GM08714 (cell line): ENCODE data around the gene BEST1.

Experiments
- H3K4me3 ChIP-seq: fragments of 200-500 bp; sonication (Bioruptor generic); 2 replicates; pipeline ENCODE4 v1.5.1; 2014; ENCODE audit warnings: mild to moderate bottlenecking, low read length, inconsistent platforms
- ZNF274 ChIP-seq: IDR thresholded peaks from 2 replicates; pipeline ENCODE4 v1.6.1; 2012; ENCODE audit warnings: mild to moderate bottlenecking, low read depth, low read length

Gene BEST1

DNA sequence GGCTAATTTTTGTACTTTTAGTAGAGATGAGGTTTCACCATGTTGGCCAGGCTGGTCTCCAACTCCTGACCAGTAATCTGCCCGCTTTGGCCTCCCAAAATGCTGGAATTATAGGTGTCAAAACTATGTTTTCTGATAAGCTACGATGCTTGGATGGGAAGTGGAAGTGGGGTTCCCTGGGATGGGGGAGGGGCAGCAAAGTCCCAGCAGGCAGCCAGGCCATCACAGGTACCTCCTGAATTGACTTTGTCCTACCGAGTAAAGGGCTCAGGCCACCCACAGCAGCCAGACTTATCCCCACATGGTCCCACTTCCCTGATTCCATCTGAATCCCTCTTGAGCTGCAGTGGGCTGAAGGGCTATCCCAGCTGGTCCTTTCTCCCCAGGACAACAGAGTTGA is 10.4 kb downstream of the BEST1 start:
- H3K4me3 ChIP-seq: no peak overlapping the region
- TF ChIP-seq ZNF274: no peak

DNA sequence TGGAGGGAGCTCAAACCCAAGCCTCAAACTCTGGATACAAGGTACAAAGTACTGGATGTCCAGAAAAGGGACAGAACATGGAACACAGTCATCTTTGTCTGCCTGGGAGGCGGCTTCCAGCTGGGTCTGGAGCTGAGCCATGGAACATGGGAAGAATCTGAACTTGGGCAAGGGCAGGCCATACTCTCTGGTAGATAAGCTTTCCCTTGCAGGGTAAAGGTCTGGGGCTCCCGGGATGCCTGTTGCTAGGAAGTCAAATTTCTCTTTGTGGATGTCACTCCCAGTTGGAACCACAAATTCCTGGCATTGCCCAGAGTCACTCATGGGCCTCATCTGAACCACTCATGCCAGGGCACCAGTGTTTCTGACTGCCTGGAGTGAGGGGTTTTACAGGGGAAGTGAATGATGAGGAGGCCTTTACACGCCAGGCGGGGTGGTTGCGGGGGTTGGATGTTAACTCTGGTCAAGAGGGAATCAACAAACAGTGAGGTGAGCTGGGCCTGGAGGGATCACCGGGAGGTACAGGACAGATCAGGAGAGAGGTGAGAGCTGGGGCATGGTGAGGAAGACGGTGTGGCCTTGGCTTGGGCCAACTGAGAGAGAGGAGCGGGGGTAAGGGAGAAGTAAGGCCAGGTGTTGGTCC is 11.5 kb downstream of the BEST1 start:
- no peak for TF ChIP-seq ZNF274
- no peak overlapping the region for H3K4me3 ChIP-seq

DNA sequence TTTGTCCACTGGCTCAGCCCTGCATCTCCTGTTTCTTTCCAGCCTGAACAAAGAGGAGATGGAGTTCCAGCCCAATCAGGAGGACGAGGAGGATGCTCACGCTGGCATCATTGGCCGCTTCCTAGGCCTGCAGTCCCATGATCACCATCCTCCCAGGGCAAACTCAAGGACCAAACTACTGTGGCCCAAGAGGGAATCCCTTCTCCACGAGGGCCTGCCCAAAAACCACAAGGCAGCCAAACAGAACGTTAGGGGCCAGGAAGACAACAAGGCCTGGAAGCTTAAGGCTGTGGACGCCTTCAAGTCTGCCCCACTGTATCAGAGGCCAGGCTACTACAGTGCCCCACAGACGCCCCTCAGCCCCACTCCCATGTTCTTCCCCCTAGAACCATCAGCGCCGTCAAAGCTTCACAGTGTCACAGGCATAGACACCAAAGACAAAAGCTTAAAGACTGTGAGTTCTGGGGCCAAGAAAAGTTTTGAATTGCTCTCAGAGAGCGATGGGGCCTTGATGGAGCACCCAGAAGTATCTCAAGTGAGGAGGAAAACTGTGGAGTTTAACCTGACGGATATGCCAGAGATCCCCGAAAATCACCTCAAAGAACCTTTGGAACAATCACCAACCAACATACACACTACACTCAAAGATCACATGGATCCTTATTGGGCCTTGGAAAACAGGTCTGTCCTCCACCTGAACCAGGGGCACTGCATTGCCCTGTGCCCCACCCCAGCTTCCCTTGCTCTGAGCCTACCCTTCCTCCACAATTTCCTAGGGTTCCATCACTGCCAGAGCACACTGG is 12.3 kb downstream of the BEST1 start:
- no peak overlapping the region for H3K4me3 ChIP-seq
- TF ChIP-seq ZNF274: no peak

DNA sequence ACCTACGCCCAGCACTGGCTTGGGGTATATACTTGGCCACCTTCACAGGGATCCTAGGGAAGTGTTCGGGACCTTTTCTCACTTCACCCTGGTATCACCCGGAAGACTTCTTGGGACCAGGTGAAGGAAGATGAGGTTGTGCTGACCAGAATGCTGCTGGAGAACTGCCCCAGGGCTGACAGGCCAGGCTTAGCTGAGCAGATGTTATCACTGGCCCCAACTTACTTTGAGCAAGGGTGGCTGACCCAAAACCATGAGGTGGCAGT is 12.8 kb downstream of the BEST1 start:
- H3K4me3 ChIP-seq: no peak overlapping the region
- no peak for TF ChIP-seq ZNF274

DNA sequence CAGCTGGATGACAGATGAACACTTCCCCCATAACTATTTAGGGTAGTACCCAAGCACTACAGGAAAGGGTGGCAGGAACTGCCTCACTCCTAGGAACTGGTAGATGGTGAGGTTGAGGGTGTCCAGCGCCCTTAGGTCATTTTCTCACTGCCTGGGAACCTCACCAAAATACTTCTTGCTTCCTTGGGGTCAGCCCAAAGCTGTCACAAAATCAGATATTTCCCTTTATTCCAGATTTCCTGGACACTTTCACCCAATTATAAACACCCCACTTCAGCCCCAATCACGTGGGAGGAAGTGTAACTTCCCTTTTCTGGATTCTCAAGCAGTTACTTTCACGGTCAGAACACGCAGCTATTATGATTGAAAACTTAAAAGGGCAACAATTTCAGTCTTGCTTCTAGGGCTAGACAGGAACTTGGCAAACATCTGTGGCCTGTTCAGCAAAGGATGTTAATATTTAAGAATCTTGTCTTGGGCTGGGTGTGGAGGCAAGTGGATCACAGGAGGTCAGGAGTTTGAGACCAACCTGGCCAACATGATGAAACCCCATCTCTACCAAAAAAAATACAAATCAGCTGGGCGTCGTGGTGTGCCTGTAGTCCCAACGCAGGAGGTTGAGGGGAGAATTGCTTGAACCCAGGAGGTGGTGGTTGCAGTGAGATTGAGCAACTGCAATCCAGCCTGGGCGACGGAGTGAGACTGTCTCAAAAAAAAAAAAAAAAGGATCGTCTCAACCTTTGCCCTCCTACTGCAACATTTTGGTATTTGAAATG is 13.3 kb downstream of the BEST1 start:
- H3K4me3 ChIP-seq: peak overlapping the region; percentile 13; the same call in 1 of the 2 replicates
- no peak for TF ChIP-seq ZNF274

DNA sequence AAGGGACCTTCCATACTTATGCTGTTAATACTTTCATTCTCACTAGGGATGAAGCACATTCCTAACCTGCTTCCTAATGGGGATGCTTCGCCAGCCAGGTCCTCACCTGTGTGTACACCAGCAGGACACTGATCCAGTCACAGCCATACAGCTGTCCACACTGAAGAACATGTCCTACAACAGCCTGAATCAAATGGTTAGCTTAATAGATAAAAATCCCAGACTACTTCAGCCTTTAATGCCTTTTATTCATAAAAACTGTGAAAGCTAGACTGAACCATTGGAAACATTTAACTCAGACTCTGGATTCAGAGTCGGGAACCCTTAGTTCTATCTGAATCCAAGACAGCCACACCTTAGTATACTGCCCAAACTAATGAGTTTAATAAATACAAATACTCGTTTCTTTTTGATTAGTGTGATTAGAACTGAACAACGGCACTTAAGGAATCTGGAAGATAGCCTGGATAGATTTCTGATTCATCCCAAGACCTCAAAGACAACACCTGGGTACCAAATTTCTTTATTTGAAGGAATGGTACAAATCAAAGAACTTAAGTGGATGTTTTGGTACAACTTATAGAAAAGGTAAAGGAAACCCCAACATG is 14.0 kb downstream of the BEST1 start:
- H3K4me3 ChIP-seq: peak overlapping the region; percentile 13; the same call in 1 of the 2 replicates
- no peak for TF ChIP-seq ZNF274

DNA sequence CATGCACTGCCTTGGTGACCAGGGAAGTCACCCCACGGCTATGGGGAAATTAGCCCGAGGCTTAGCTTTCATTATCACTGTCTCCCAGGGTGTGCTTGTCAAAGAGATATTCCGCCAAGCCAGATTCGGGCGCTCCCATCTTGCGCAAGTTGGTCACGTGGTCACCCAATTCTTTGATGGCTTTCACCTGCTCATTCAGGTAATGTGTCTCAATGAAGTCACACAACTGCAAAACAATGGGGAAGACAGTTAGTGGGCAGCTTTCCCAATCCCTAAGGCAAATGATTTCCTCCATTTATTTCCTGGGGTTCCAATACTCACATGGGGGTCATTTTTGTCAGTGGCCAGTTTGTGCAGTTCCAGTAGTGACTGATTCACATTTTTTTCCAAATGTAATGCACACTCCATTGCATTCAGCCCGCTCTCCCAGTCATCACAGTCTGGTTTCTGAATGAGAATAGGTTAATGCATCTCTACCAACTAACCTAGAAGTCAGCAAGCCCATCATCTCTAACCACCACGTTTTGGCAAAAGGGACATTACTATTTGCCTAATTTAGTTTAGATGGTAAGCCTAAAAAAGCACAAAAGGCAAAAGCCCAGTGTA is 14.6 kb downstream of the BEST1 start:
- H3K4me3 ChIP-seq: peak overlapping the region; percentile 86

DNA sequence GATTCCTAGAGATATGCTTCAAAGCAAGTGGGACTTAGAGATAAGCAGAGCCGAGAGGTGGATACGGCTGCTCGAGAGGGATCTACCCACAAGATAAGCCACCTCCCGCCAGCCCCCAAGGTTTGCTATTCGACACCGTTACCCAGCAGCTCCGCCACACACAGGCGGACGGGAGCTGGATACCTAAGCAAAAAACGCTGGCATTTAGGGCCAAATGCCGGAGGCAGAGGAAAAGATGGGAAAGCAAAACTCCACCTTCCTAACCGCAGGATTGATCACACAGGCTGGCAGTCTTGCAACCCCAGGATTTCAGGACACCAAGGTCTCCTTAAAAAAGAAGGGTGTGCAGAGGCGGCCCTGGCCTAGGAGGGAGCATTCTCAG is 16.6 kb downstream of the BEST1 start:
- no peak for TF ChIP-seq ZNF274
- H3K4me3 ChIP-seq: peak overlapping the region; percentile 86

DNA sequence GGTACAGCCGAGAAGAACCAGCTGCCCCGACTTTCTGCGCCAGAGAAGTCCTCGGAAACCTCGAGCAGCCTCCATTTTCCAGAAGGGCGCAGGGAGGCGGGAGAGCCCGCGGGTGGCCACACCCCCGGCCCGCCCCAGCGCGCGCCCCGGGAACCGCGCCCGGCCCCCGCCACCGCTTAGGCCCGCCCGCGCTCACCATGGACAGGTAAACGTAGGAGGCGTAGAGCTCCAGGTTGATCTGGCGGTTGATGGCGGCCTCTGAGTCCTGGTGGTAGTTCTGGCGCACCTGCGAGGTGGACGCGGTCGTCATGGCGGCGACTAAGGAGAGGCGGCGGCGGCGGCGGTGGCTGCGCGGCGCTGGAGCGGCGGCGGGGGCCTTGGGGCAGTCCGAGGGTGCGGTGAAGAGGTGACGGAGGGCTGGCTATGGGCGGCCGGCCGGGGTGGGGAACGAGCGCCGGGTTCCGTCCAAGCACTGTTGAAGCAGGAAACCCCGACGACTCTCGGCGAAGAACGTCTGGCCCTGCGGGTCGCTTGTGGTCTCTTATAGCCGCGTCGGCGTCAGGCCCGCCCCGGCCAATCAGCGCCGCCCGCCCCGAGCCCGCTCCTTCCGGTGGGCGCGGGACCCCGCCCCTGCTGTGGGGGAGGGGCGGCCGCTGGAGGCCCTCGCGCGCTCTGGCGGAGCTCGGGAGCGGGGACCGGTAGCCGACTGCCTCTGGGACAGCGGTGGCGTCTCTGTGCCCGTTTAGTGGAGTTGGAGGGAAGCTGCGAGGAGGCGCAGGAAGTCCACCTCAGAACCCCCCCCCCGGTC is 17.2 kb downstream of the BEST1 start, which contains the start of gene FTH1:
Gene FTH1, minus strand, starts transcription at position 519 of the 808 bp plus-strand sequence. Its CDS starts 209 bp downstream, at position 310.
- H3K4me3 ChIP-seq: peak within 1 kb of the TSS; percentile 86
- no peak for TF ChIP-seq ZNF274

DNA sequence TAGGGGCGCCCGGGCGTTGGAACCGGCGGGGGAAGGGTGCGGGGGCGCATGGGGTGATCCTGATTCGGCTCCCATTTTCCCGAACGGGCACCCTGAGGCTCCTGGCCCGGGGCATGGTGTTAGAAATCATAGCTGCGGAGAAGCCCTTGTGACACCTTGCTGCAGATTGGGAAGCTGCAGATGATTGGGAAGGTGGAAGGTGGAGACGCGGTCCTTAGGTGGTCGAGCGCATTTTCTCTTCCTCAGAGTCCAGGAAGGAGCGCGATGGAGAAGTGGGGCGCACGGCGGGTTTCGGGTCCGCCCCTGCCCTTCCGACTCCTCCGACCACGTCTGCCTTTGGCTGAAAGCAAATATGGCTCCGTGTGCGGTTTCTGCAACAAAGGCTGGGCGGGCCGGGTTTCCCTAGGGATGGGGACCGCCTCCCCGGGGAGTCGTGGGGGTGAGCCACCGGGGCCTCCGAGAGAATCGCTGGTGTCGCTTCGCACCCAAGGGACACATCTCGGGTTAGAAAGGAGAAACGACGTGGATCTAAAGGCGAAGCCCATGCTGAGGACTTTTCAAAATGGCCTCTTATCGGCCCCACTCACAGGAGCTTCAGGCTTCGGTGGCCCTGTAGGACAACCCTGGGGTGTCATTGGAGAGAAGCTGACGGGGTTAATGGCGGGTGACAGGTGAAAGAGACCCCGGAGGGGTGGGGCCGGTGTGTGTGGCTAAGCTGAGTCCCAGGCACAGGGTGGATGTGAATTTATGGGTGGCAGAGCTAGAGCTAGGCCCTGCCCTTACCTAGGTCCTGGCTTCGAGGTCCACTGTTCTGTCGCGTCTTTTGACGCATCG is 18.0 kb downstream of the BEST1 start:
- H3K4me3 ChIP-seq: peak overlapping the region; percentile 83
- no peak for TF ChIP-seq ZNF274

DNA sequence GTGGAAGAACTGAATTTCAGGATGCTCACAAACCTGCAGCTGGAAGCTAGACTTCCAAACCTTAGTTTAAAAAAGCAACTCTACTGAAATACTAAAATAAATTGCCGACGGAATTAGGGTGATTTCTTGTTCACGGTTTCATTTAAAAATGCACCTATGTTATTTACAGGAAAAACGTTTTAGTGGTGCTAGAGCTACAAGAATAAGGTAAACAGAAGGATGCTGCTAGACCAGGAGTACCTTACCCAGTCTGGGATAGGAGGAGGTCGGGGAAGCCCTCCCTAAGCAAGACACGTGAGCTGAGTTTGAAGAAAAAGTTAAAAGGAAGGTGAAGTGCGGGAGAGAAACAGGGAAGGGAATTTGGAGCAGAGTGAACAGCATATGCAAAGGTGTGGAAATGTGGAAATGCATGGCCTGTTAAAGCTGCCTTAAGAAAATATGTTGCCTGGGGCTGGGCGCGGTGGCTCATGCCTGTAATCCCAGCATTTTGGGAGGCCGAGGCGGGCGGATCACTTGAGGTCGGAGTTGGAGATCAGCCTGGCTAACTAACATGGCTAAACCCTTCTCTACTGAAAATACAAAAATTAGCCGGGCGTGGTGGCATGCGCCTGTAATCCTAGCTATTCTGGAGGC is 18.7 kb downstream of the BEST1 start:
- peak overlapping the region; percentile 83; the same call in 1 of the 2 replicates for H3K4me3 ChIP-seq
- TF ChIP-seq ZNF274: no peak

DNA sequence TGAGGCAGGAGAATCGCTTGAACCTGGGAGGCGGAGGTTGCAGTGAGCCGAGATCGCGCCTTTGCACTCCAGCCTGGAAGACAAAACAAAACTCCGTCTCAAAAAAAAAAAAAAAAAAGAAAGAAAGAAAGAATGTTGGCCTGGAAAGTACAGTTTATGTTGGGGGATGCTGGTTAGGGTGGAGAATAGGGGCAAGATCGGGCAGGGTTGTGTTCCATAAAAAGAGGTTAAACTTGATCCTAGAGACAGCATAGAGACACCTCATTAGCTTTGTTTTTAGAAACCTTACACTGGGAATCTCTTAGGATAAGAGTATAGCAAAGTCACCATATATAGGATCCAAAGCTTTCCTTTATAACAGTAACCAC is 19.2 kb downstream of the BEST1 start:
- no peak overlapping the region for H3K4me3 ChIP-seq
- TF ChIP-seq ZNF274: no peak
